A673 (cell line): Measurements from ENCODE around the gene RIC8B. TPM values are rescaled to one million over a fixed set of nuclear protein-coding genes. Genes with fewer than 3 reads are reported as not detected.
"Not testable (repeated sequence)": the region's sequence is repeated elsewhere in the genome, so short reads cannot be mapped to it uniquely, and the experiment has no call there.

Experiments
- Bru-seq: library from RNA; stranded (reverse); fragments of 400-500 nt; gene quantifications from one replicate; lab custom pipeline; 2021; lab: Mats Ljungman, UMichigan
- BruChase-seq, 2 experiments: library from RNA; stranded (reverse); fragments of 400-500 nt; gene quantifications; one replicate each; lab custom pipeline; 2021; lab: Mats Ljungman, UMichigan
- BruUV-seq: library from RNA; stranded (reverse); fragments of 400-500 nt; replicated peaks from 2 replicates; lab custom pipeline; 2021; lab: Mats Ljungman, UMichigan
- CTCF ChIA-PET: fragments of 300-600 bp; sonication (Branson Sonifier 250); formaldehyde crosslinking; loops from one replicate; lab custom pipeline; 2022; ENCODE audit warnings: antibody characterized with exemption; lab: Charles Lee
- POLR2A ChIA-PET: fragments of 300-600 bp; sonication (Branson Sonifier 250); formaldehyde crosslinking; loops from one replicate; lab custom pipeline; 2022; ENCODE audit warnings: antibody characterized with exemption; ENCODE audit not compliant: low non-redundant PET; lab: Charles Lee
- DNase-seq: peaks from one replicate; pipeline ENCODE4 v3.0.0-alpha.2; 2015; ENCODE audit warnings: low spot score
- H3K27ac ChIP-seq: fragments of 200-600 bp; sonication (generic); 2 replicates; pipeline ENCODE4 v1.5.1; 2016; ENCODE audit warnings: mixed run types, low read depth, mild to moderate bottlenecking, mixed read lengths, antibody characterized with exemption, low read length; ENCODE audit not compliant: poor library complexity, severe bottlenecking
- H3K27me3 ChIP-seq: fragments of 200-600 bp; sonication (generic); replicated peaks from 2 replicates; pipeline ENCODE4 v1.6.1; 2017; ENCODE audit warnings: mixed run types, low read depth, mild to moderate bottlenecking, mixed read lengths, antibody characterized with exemption, low read length; ENCODE audit not compliant: insufficient read depth, poor library complexity
- H3K36me3 ChIP-seq: fragments of 200-600 bp; sonication (generic); 2 replicates; pipeline ENCODE4 v1.6.1; 2016; ENCODE audit warnings: mixed run types, mild to moderate bottlenecking, mixed read lengths, antibody characterized with exemption, low read length; ENCODE audit not compliant: insufficient read depth, poor library complexity, severe bottlenecking
- H3K4me1 ChIP-seq: fragments of 200-600 bp; sonication (generic); 2 replicates; pipeline ENCODE4 v1.6.1; 2017; ENCODE audit warnings: mixed run types, mild to moderate bottlenecking, mixed read lengths, antibody characterized with exemption, low read length; ENCODE audit not compliant: insufficient read depth, poor library complexity, severe bottlenecking
- H3K4me3 ChIP-seq: fragments of 200-600 bp; sonication (generic); 2 replicates; pipeline ENCODE4 v1.5.1; 2016; ENCODE audit warnings: low read depth, mixed run types, mild to moderate bottlenecking, mixed read lengths, low read length; ENCODE audit not compliant: poor library complexity, severe bottlenecking
- H3K9me3 ChIP-seq: fragments of 200-600 bp; sonication (generic); 2 replicates; pipeline ENCODE4 v1.6.1; 2016; ENCODE audit warnings: mixed run types, low read depth, mild to moderate bottlenecking, mixed read lengths, antibody characterized with exemption, low read length; ENCODE audit not compliant: poor library complexity, severe bottlenecking
- CTCF ChIP-seq: fragments of 300-800, 200-600 bp; sonication (generic); conservative IDR thresholded peaks from 2 replicates; pipeline ENCODE4 v1.5.1; 2017; ENCODE audit warnings: low read depth, mild to moderate bottlenecking, antibody characterized with exemption, low read length, moderate library complexity, mixed read lengths
- EZH2 ChIP-seq: fragments of 200-600 bp; sonication (generic); IDR thresholded peaks from 2 replicates; pipeline ENCODE4 v1.6.1; 2017; ENCODE audit warnings: borderline replicate concordance, low read depth, mild to moderate bottlenecking, mixed read lengths, antibody characterized with exemption, low read length; ENCODE audit not compliant: poor library complexity, severe bottlenecking
- intact Hi-C: fragments of 100-400 bp; cut with micrococcal nuclease; formaldehyde crosslinking; loops from one replicate; pipeline ENCODE4 v1.10.0; 2022; ENCODE audit not compliant: unreplicated experiment
- long read RNA-seq: library from polyadenylated mRNA; stranded (forward); transcript quantifications from one replicate; pipeline ENCODE4 v2.0.0, GENCODE V29; 2022
- total RNA-seq: library from RNA; stranded (reverse); gene quantifications from 2 replicates; pipeline ENCODE4 v1.2.3, GENCODE V29; 2021

Gene RIC8B, protein sequence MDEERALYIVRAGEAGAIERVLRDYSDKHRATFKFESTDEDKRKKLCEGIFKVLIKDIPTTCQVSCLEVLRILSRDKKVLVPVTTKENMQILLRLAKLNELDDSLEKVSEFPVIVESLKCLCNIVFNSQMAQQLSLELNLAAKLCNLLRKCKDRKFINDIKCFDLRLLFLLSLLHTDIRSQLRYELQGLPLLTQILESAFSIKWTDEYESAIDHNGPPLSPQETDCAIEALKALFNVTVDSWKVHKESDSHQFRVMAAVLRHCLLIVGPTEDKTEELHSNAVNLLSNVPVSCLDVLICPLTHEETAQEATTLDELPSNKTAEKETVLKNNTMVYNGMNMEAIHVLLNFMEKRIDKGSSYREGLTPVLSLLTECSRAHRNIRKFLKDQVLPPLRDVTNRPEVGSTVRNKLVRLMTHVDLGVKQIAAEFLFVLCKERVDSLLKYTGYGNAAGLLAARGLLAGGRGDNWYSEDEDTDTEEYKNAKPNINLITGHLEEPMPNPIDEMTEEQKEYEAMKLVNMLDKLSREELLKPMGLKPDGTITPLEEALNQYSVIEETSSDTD
- total RNA-seq (21.3 and 23.5 TPM in 2 replicates), Bru-seq, nascent RNA (percentile 83 among the genes with signal in this experiment), BruChase-seq, experiment 1, labeled RNA remaining after a 2-hour chase (percentile 73 among the genes with signal in this experiment), BruChase-seq, experiment 2, labeled RNA remaining after a 6-hour chase (percentile 63 among the genes with signal in this experiment)
- long read RNA-seq, full-length matches to known transcripts, result 16 of 24 reads
- long read RNA-seq, partial matches to known transcripts, result 3 of 24 reads
- long read RNA-seq, other reads (novel, unspliced or antisense), result 5 of 24 reads

DNA sequence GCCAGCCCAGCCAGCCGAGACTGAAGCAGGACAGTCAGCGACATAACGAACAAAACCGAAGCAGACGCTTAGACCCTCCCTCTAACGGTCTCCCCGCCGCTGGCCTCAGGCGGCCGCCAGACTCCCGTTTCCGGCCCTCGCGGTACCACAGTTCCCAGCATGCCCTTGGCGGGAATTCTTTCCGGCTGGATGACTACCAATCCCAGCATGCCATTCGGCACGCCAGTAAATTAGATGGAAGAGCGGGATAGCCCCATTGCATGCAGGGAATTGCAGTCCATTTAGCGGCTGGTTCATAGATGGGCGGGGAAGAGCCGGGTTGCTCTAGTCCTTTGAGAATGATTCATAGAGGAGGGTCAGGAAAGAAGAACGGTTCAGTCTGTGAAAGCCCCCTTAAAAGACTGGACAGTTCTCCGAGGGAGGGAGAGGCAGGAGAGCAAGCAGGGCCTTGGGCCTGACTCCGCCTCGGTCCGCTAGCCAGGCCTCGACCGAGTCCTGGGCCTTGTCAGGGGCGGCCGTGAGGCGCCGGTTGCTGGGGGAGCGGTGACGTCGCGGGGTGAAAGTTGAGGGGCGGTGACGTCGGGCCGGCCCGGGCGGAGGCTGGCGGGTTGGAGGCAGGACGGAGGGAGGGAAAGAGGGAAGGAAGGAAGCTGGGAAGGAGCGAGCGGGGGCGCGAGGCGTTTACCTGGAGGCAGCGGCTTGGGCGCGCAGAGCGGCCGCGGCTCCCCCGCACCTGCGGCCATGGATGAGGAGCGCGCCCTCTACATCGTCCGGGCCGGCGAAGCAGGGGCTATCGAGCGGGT lies at the start of gene RIC8B:
Gene RIC8B, plus strand, starts transcription at position 678 of the 803 bp plus-strand sequence. Its CDS starts 64 bp downstream, at position 742.
- intact Hi-C loops, result no loop called here
- CTCF ChIA-PET, result no interaction called here

DNA sequence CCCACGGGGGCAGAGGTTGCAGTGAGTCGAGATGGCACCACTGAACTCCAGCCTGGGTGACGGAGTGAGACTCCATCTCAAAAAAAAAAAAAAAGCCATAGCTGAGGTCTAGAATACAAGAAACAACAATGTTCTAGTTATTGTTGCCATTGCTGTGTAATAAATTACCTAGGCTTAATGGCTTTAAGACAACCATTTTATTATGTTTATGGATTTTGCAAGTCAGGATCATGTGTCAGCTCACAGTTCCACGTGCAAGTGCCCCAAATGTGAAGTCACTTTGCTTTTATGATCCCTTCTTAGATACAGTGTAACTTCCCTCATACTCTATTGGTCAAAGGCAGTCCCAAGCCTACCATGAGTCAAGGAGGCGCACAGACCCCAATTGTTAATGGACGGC lies 49.5 kb upstream of the RIC8B start:
- Histone ChIP-seq H3K4me3 (no peak overlapping the region), H3K4me1 (no peaks in the 10 kb centered on the region), H3K9me3 (no peaks in the 10 kb centered on the region), H3K27me3 (no peaks in the 10 kb centered on the region), H3K36me3 (no peaks in the 10 kb centered on the region), H3K27ac (no peak overlapping the region)
- CTCF ChIA-PET, result no interaction called here
- POLR2A ChIA-PET, result no interaction called here
- TF ChIP-seq CTCF (no peak), EZH2 (no peak)
- no TSS peak for BruUV-seq
- intact Hi-C loops, result no loop called here
- no peak for DNase-seq

More for the DNA sequence above, at the start of gene RIC8B:
- Histone ChIP-seq H3K27ac (peak within 1 kb of the TSS; percentile 96), H3K36me3 (no peaks in the 10 kb centered on the region), H3K4me3 (peak within 1 kb of the TSS; percentile 87), H3K27me3 (no peaks in the 10 kb centered on the region), H3K4me1 (peaks cover 18% of the 10 kb centered on the region), H3K9me3 (no peaks in the 10 kb centered on the region)
- no peak for TF ChIP-seq CTCF
- TF ChIP-seq EZH2, result no peak
- DNase-seq, result peak; percentile 99
- POLR2A ChIA-PET, result no interaction called here
- BruUV-seq, result no TSS peak

DNA sequence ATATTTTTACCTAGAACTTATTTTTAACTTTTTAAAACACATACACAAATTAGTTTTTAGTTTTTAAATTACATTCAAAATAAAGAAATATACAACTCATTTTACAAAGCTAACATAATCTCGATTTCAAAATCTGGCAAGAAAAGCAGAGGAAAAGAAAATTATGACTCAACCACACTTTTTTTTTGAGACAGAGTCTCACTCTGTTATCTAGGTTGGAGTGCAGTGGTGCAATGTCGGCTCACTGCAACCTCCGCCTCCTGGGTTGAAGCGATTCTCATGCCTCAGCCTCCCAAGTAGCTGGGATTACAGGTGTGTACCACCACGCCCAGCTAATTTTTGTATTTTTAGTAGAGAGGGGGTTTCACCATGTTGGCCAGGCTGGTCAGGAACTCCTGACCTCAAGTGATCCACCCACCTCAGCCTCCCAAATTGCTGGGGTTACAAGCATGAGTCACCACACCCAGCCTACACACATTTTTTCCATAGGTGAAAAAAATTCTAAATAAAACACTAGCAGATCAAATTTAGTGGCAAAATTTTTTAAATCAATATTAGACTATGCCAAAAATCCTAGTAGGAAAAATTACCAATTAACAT lies 47.8 kb upstream of the RIC8B start:
- DNase-seq, H3K27ac ChIP-seq, H3K9me3 ChIP-seq, CTCF ChIA-PET, BruUV-seq, H3K4me1 ChIP-seq, POLR2A ChIA-PET, intact Hi-C loops, H3K36me3 ChIP-seq, H3K4me3 ChIP-seq, H3K27me3 ChIP-seq: not testable (repeated sequence)
